Peyer's patch (tissue), 4 donors: ENCODE data around the gene PIEZO1. TPM values are rescaled to one million over a fixed set of nuclear protein-coding genes. Genes with fewer than 3 reads are reported as not detected.

Experiments used
- DNase-seq, 3 donors: peaks; one replicate each; pipeline ENCODE4 v3.0.0-alpha.2; 2017 to 2019
- H3K27ac ChIP-seq, 4 donors: fragments of 200-600 bp; sonication (generic); one replicate each; pipeline ENCODE4 v1.5.1; 2016 to 2019
- H3K27me3 ChIP-seq, 2 donors: fragments of 200-600 bp; sonication (generic); one replicate each; pipeline ENCODE4 v1.5.1; 2019
- H3K36me3 ChIP-seq, 3 donors: fragments of 200-600 bp; sonication (generic); one replicate each; pipeline ENCODE4 v1.5.1; 2016 to 2019
- H3K4me1 ChIP-seq, 4 donors: fragments of 200-600 bp; sonication (generic); one replicate each; pipeline ENCODE4 v1.5.1; 2016 to 2019
- H3K4me3 ChIP-seq, 4 donors: fragments of 200-600 bp; sonication (generic); 1 replicate in 3 of 4; 2 replicates in 1 of 4; pipeline ENCODE4 v1.5.1; 2016 to 2019; ENCODE audit warnings: mild to moderate bottlenecking in 1 of 4
- H3K9me3 ChIP-seq, 4 donors: fragments of 200-600 bp; sonication (generic); one replicate each; pipeline ENCODE4 v1.5.1; 2016 to 2019; ENCODE audit warnings: mild to moderate bottlenecking in 1 of 4
- CTCF ChIP-seq, 6 experiments: fragments of 450-650 bp in 4 of 6; fragments of 200-600 bp in 2 of 6; sonication (generic) in 1 of 6; IDR thresholded peaks; one replicate each; pipeline ENCODE4 v1.5.1; 2017 to 2019; ENCODE audit warnings: antibody characterized with exemption in 6 of 6, mild to moderate bottlenecking in 3 of 6, moderate library complexity in 1 of 6
- POLR2A ChIP-seq, 2 donors: fragments of 450-650 bp; IDR thresholded peaks; one replicate each; pipeline ENCODE4 v1.5.1; 2017; ENCODE audit warnings: antibody characterized with exemption in 2 of 2, mild to moderate bottlenecking in 2 of 2, moderate library complexity in 2 of 2
- total RNA-seq, 4 donors: library from RNA; depleted of rRNA; stranded (reverse); fragments of >200 nt; gene quantifications; one replicate each; pipeline ENCODE4 v1.1.0, GENCODE V29; 2016

Gene PIEZO1
- total RNA-seq, 4 donors from 2014 or later = 76.9 to 218 (median 183) TPM

DNA sequence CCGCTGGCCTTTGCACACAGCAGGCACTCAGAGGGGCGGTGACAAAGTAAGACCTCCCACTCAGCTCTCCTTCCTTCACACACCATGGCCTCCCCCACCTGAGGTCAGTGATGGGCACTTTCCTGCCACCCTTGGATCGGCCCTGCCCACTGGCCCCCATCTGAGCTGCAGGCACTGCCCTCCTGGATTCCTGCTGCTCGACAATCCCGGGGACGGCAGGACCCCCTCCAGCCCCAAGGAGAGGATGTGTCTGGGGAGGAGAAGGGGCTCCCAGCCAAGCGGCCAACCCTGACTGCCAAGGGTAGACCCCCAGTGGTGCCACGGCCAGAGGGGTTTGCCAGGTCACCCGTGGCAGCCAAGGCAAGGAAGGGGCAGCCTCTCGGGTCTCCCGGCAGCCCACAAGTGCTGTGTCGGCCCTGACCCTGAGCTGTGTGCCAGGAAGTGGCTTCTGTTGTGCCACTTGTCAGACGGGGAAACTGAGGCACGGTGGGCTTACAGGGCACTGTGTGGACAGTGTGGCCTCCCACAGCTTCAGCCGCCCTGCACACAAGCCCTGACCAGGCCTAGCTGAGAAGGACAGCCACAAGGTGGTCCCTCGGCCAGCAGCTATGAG lies 22.7 kb downstream of the PIEZO1 start:
- Histone ChIP-seq H3K4me3 (no peak overlapping the region), H3K27ac (peak overlapping the region in 2 of 4 donors; percentile 13 to 74)
- DNase-seq = no peak

GRCh38 chr16:88761830-88762229 lies 23.2 kb downstream of the PIEZO1 start:
- Histone ChIP-seq H3K9me3 (no peaks in the 10 kb centered on the region), H3K4me3 (no peak overlapping the region), H3K27ac (peak overlapping the region in 2 of 4 donors; percentile 57 to 74), H3K36me3 (no peaks in the 10 kb centered on the region), H3K27me3 (no peaks in the 10 kb centered on the region), H3K4me1 (peaks cover 0 to 45% (median 1%) of the 10 kb centered on the region in 4 donors)
- no peak for DNase-seq
- no peak for TF ChIP-seq CTCF (IDR thresholded peaks at IDR 0.05)
- no peak for TF ChIP-seq POLR2A (IDR thresholded peaks at IDR 0.05)

More for the DNA sequence above, 22.7 kb downstream of the PIEZO1 start:
- Histone ChIP-seq H3K27me3 (no peaks in the 10 kb centered on the region), H3K4me1 (peaks cover 0 to 50% (median 2%) of the 10 kb centered on the region in 4 donors), H3K9me3 (no peaks in the 10 kb centered on the region), H3K36me3 (no peaks in the 10 kb centered on the region)
- no peak for TF ChIP-seq CTCF (IDR thresholded peaks at IDR 0.05)
- TF ChIP-seq POLR2A (IDR thresholded peaks at IDR 0.05) = no peak

DNA sequence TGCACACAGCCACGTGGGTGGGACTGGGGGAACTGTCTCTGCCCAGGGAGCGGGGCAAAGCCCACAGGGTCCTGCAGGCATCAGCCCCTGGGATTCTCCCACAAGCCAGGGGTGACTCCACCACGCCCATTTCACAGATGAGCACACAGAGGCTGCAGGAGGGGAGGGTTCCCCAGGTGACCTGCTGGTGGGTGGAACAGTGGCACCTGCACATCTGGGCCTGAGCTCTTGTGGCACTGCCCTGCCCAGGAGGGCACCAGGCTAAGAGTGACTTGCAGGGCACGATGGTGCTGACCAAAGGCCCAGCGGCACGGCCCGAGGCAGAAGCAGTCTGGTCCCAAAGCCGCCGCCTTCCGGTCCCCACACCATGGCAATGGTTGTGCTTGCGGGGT lies 23.9 kb downstream of the PIEZO1 start:
- Histone ChIP-seq H3K27ac (peak overlapping the region in 2 of 4 donors; percentile 57 to 74), H3K36me3 (no peaks in the 10 kb centered on the region), H3K9me3 (no peaks in the 10 kb centered on the region), H3K4me1 (peaks cover 0 to 45% (median 1%) of the 10 kb centered on the region in 4 donors), H3K27me3 (no peaks in the 10 kb centered on the region), H3K4me3 (no peak overlapping the region)
- no peak for TF ChIP-seq POLR2A (IDR thresholded peaks at IDR 0.05)
- no peak for TF ChIP-seq CTCF (IDR thresholded peaks at IDR 0.05)
- DNase-seq = no peak

- H3K4me1 ChIP-seq = peaks cover 0 to 45% (median 1%) of the 10 kb centered on the region in 4 donors
- TF ChIP-seq CTCF (IDR thresholded peaks at IDR 0.05) (no peak), POLR2A (IDR thresholded peaks at IDR 0.05) (no peak)
- peak overlapping the region; percentile 43 to 74 (median 57) for H3K27ac ChIP-seq
- peak in 1 of 3 donors; percentile 69 for DNase-seq
- H3K36me3 ChIP-seq = no peaks in the 10 kb centered on the region
- no peaks in the 10 kb centered on the region for H3K27me3 ChIP-seq
- H3K4me3 ChIP-seq = no peak overlapping the region
- no peaks in the 10 kb centered on the region for H3K9me3 ChIP-seq
These were observed 24.4 kb downstream of the PIEZO1 start for GRCh38 chr16:88760424-88761142.

DNA sequence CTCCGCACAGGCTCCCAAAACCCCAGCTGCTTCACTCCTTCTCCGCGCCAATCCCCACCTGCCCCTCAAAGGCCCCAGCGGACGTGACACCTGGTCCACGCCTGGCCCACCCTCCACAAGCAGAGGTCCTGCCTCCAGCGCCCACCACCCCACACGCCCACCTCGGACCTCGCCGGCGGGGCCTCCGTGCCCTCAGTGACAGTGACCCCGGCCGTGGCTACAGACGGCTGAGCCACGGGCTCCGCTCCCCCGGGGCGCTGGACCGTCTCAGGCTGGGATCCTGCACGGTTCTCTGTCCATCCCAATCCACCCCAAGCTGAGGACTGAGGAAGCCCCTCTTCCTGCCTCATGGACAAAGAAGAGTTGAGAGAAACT lies 25.1 kb downstream of the PIEZO1 start:
- no peak for DNase-seq
- TF ChIP-seq POLR2A (IDR thresholded peaks at IDR 0.05) (no peak), CTCF (IDR thresholded peaks at IDR 0.05) (no peak)
- Histone ChIP-seq H3K27me3 (no peaks in the 10 kb centered on the region), H3K27ac (peak overlapping the region; percentile 43 to 74 (median 57)), H3K36me3 (no peaks in the 10 kb centered on the region), H3K4me3 (no peak overlapping the region), H3K9me3 (no peaks in the 10 kb centered on the region), H3K4me1 (peaks cover 0 to 45% (median 1%) of the 10 kb centered on the region in 4 donors)
